Measurements from ENCODE around the gene SSH2.
"Not testable (repeated sequence)": the region's sequence is repeated elsewhere in the genome, so short reads cannot be mapped to it uniquely, and the experiment has no call there.

SSH2 gene

DNA sequence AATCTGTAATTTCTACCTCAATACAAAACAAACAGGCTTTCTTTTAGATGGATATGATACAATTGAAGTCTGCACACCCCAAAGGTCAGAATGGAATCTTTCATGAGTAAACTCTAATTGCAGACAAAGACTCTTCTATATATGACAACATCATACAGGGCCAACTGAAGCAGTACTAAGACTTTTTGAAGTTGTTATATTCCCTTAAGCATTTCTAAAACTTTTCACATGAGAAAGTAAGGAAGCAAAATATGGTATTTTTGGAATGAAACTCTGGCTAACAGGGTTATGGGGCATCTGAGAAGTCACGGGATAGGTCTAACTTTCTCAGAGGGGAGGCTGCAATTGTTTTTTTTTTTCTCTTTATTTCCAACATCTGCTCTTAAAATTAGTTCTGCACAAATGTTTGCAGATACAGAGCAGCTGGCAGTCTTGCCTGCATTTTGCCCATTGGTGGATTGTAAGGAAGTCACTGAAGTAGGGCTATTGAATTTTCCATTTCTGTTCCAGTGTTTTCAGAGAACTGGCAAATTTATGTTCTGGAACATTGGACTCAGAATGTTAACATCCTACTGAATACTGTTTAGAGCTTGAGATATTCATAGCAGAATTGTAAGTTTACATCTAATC is 59.1 kb downstream of the SSH2 start:
- no peak for DNase-seq

DNA sequence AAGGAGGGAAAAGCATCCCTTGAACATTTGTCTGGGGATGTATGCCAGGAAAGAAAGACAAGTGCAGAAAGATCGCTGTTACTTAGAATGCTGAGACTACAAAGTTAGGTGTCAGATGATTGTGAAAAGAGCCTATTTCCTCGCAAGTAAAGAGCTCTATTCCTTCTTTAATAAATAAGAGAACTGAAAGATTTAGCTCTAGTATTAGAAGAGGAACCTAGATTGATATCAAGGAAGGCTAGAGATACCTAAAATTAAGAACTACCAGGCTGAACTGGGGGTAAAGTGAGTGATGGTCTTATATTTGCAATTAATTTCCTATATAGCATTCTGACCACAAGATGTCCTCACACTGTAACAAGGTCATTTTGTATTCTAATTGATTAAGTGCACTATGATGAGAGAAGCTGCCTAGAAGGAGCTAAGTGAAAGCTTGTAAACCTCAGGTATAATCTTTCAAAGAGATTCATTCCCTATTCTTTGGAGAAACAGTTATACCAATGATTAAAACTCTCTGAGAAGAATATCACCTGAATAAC is 62.3 kb downstream of the SSH2 start:
- DNase-seq: no peak

GRCh38 chr17:29866746-29867404 is 63.2 kb downstream of the SSH2 start:
- no peak for DNase-seq

- DNase-seq: no peak
These were observed 65.4 kb downstream of the SSH2 start for GRCh38 chr17:29864615-29865014.

- DNase-seq: not testable (repeated sequence)
These were observed 65.9 kb downstream of the SSH2 start for GRCh38 chr17:29864123-29864522.

GRCh38 chr17:29862951-29863350 is 67.1 kb downstream of the SSH2 start:
- no peak for DNase-seq

DNA sequence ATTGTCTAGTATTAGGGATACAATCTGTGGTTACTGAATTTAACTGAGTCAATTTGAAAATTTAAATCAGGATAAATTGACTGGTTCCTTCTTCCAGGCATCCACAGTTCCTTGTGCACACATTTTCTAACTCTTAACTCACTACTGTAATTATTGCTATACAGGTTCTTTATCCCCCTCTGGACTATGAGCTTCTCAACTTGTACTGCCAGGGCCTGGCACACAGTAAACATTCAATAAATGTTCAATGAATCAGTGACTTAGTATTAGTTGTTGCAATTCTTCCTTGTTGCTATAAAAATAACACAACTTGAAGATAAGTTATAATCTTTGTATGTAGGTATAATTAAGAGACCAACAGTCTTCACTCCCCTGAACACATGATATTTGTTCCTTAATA is 67.9 kb downstream of the SSH2 start:
- DNase-seq: no peak

- DNase-seq: not testable (repeated sequence)
These were observed 70.6 kb downstream of the SSH2 start for GRCh38 chr17:29859445-29859844.

- DNase-seq: no peak
These were observed 72.2 kb downstream of the SSH2 start for GRCh38 chr17:29857823-29858222.

- DNase-seq: not testable (repeated sequence)
These were observed 72.9 kb downstream of the SSH2 start for GRCh38 chr17:29857105-29857504.

DNA sequence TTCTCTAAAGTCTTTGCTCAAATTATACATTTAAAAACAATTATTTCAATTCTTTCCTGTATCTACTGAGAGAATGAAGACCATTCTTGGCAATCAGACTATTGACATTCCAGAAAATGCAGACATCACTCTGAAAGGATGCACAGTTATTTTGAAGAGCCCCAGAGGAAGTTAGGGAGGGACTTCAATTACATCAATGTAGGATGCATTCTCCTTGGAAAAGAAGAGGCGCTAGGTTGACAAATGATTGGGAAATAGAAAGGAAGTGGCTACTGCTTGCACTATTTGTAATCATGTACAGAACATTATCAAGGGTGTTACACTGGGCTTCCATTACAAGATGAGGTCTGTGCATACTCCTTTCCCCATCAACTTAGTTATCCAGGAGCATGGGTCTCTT is 74.3 kb downstream of the SSH2 start:
- no peak for DNase-seq

GRCh38 chr17:29848737-29849136 is 81.3 kb downstream of the SSH2 start:
- DNase-seq: no peak

DNA sequence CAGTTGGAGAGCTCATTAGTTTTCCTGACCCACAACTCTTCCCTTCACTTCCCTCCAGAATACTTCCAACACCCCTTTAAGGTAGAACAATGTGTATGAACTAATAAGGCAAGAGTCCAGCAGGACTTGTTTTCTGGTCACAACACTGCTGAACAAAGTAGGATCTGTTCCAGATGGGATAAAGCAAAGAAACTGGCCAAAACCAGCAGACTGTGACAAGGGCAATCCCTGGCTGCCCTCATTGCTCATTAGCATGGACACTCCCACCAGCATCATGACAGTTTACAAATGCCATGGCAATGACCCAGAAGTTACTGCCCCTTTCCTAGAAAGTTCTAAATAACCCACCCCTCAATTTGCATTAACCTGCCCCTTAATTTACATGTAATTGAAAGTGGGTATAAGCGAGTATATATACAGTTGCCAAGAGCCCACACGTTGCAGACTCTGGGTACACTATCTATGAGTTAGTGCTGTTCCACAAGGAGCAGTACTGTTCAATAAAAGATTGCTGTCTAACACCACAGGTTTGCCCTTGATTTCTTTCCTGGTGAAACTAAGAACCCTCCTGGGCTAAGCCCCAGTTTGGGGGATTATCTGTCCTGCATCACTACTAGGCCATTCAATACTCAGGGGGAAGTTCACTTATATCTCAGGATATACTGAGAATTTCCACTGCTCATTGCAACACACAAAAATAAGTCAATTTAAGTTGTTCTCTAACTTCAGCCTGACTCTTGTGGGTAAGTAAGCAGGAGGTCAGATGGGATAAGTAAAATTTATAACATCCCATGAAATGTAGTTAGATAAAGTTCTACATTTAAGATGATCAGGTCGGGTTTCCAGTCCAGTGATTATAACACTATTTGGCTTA is 82.3 kb downstream of the SSH2 start:
- DNase-seq: no peak

DNA sequence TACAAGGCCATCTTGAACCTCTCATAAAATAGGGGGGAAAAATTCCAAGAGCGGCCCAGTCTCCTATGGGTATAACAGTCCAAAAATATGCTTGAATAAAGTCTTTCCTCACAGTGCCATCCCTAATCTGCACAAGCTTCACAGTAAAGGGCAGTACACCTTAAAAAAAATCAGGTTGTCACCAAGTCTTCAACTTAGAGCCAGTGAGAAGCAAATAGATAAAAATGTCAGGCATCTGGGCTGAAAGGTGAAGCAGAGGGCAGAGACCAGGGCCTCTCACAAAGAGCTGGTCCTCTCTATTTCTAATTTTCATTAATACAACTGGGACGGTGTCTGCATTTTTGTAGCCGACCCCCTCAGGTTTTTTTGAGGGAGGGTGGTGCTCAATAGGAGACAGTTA is 82.9 kb downstream of the SSH2 start:
- no peak for DNase-seq

- no peak for DNase-seq
These were observed 83.7 kb downstream of the SSH2 start for GRCh38 chr17:29846298-29846697.

DNA sequence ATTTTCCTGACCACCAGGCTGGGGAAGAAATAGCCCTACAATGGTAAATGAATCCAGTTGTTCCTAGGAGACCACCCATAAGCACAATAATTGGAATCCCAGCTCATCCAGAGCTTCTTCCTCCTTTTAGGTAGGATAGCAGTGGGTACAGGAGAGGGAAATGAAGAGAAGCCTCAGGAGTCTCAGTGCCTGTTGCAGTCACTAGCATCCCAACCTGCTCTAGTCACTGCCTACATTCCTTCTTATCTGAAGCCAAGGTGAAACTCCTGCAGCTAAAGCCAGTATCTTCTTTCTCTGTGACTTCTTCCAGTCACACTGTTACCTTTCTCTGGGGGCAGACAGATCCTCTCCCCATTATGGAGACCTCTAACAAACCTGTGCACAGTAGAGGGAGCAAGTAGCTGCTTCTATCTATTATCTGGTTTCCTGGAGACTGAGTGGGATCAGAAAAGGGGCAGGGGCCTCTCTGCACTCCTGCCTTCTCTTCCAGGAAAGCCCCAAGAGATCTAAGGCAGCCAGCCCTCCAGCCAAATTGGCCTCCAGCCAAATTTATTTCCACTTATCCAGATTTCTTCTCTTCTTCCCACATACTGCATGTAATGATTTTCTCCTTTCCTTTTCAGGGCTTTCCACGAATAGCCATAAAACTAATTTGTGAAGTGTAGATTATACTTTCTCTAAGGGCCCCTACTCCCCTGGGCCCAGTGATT is 85.5 kb downstream of the SSH2 start:
- no peak for DNase-seq

DNA sequence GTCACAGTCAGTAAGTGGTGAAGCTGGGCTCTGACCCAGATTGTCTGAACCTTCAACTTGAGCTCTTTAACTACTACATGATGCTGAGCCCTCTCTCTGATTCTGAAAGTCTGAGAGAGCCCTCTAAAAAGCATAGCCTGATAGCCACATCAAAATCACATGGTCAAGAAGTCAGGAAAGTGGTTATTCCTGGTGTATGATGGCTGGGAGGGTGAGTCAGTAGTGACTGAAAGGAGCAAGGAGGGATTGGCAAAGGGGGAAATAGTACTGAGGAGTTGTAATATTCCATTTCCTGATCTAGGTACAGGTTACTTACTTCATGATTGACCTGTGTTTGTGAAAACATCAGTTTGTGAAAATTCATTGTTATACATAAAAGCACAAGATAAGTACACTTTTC is 89.1 kb downstream of the SSH2 start:
- no peak for DNase-seq

GRCh38 chr17:29839656-29840055 is 90.4 kb downstream of the SSH2 start:
- DNase-seq: no peak

GRCh38 chr17:29838961-29839360 is 91.1 kb downstream of the SSH2 start:
- no peak for DNase-seq

GRCh38 chr17:29837531-29837930 is 92.5 kb downstream of the SSH2 start:
- DNase-seq: no peak

- DNase-seq: no peak
These were observed 93.4 kb downstream of the SSH2 start for GRCh38 chr17:29836643-29837042.

GRCh38 chr17:29835435-29836351 is 94.3 kb downstream of the SSH2 start:
- DNase-seq: no peak

Measured in GF-D8 (cell line).